Measurements from ENCODE around the gene MYO5B. TPM values are rescaled to one million over a fixed set of nuclear protein-coding genes. Genes with fewer than 3 reads are reported as not detected.

Gene MYO5B
- total RNA-seq, 4 donors from 2014 or later, result 58.2 to 102 (median 89.9) TPM

GRCh38 chr18:50079571-50080295 is 115.2 kb downstream of the MYO5B start:
- no peak overlapping the region for H3K4me3 ChIP-seq (replicated peaks in 1 of 3)
- no peaks in the 10 kb centered on the region for H3K36me3 ChIP-seq
- no peak overlapping the region for H3K27ac ChIP-seq
- no peak for TF ChIP-seq CTCF (IDR thresholded peaks at IDR 0.05)
- no peak for TF ChIP-seq POLR2A (IDR thresholded peaks at IDR 0.05)
- H3K4me1 ChIP-seq, result peaks cover 20 to 22% of the 10 kb centered on the region in 2 donors
- no peaks in the 10 kb centered on the region for H3K9me3 ChIP-seq
- peak; percentile 94 to 96 for DNase-seq
- WGBS, 2 donors, result 23 to 28% methylated on average over 8 of the region's 8 CpGs
- H3K27me3 ChIP-seq, result no peaks in the 10 kb centered on the region
- intact Hi-C loops (cut with DNase I), result no loop called here

- no peak for TF ChIP-seq POLR2A (IDR thresholded peaks at IDR 0.05)
- no peak for TF ChIP-seq CTCF (IDR thresholded peaks at IDR 0.05)
- H3K36me3 ChIP-seq, result no peaks in the 10 kb centered on the region
- DNase-seq, result no peak
These were observed 118.7 kb downstream of the MYO5B start for GRCh38 chr18:50076277-50076676.

GRCh38 chr18:50075772-50076171 is 119.2 kb downstream of the MYO5B start:
- intact Hi-C loops (cut with DNase I), result no loop called here
- no peaks in the 10 kb centered on the region for H3K9me3 ChIP-seq
- no peaks in the 10 kb centered on the region for H3K27me3 ChIP-seq
- H3K4me1 ChIP-seq, result peaks cover 13 to 18% of the 10 kb centered on the region in 2 donors
- TF ChIP-seq POLR2A (IDR thresholded peaks at IDR 0.05) (no peak), CTCF (IDR thresholded peaks at IDR 0.05) (no peak)
- no peak overlapping the region for H3K27ac ChIP-seq
- no peak overlapping the region for H3K4me3 ChIP-seq (replicated peaks in 1 of 3)
- H3K36me3 ChIP-seq, result no peaks in the 10 kb centered on the region
- DNase-seq, result no peak
- WGBS, 2 donors, result 47 to 58% methylated on average over 4 of the region's 4 CpGs

More at GRCh38 chr18:50076277-50076676, 118.7 kb downstream of the MYO5B start:
- no peak overlapping the region for H3K27ac ChIP-seq
- H3K4me3 ChIP-seq (replicated peaks in 1 of 3), result no peak overlapping the region
- H3K9me3 ChIP-seq, result no peaks in the 10 kb centered on the region
- no peaks in the 10 kb centered on the region for H3K27me3 ChIP-seq
- 81 to 90% methylated on average over 6 of the region's 6 CpGs for WGBS, 2 donors
- intact Hi-C loops (cut with DNase I), result no loop called here
- H3K4me1 ChIP-seq, result peaks cover 19 to 23% of the 10 kb centered on the region in 2 donors

- no peak for TF ChIP-seq POLR2A (IDR thresholded peaks at IDR 0.05)
- no peak for TF ChIP-seq CTCF (IDR thresholded peaks at IDR 0.05)
- peaks cover 3 to 7% of the 10 kb centered on the region in 2 donors for H3K4me1 ChIP-seq
- WGBS, 2 donors, result 82 to 89% methylated on average over 5 of the region's 5 CpGs
- no peaks in the 10 kb centered on the region for H3K36me3 ChIP-seq
- no peaks in the 10 kb centered on the region for H3K9me3 ChIP-seq
- H3K27ac ChIP-seq, result no peak overlapping the region
- H3K4me3 ChIP-seq (replicated peaks in 1 of 3), result no peak overlapping the region
- no peak for DNase-seq
- intact Hi-C loops (cut with DNase I), result no loop called here
- H3K27me3 ChIP-seq, result no peaks in the 10 kb centered on the region
These were observed 120.5 kb downstream of the MYO5B start for GRCh38 chr18:50074404-50074803.

- Histone ChIP-seq H3K4me3 (replicated peaks in 1 of 3) (no peak overlapping the region), H3K27ac (no peak overlapping the region), H3K27me3 (no peaks in the 10 kb centered on the region), H3K9me3 (no peaks in the 10 kb centered on the region), H3K4me1 (peaks cover 3 to 7% of the 10 kb centered on the region in 2 donors), H3K36me3 (no peaks in the 10 kb centered on the region)
- intact Hi-C loops (cut with DNase I), result no loop called here
- DNase-seq, result no peak
- no peak for TF ChIP-seq POLR2A (IDR thresholded peaks at IDR 0.05)
- TF ChIP-seq CTCF (IDR thresholded peaks at IDR 0.05), result no peak
- WGBS, 2 donors, result 83 to 84% methylated on average over 2 of the region's 2 CpGs
These were observed 121.6 kb downstream of the MYO5B start for GRCh38 chr18:50073319-50073718.

Data from thyroid gland (tissue), 4 donors.